Bronchial smooth muscle cell (primary cell): ENCODE measurements around the gene SEMA4D. TPM values are rescaled to one million over a fixed set of nuclear protein-coding genes. Genes with fewer than 3 reads are reported as not detected.

Source experiments
- total RNA-seq: library from RNA; depleted of rRNA; stranded (reverse); fragments of >200 nt; gene quantifications from 2 replicates; pipeline ENCODE4 v1.2.1, GENCODE V29; 2014

The SEMA4D gene, protein sequence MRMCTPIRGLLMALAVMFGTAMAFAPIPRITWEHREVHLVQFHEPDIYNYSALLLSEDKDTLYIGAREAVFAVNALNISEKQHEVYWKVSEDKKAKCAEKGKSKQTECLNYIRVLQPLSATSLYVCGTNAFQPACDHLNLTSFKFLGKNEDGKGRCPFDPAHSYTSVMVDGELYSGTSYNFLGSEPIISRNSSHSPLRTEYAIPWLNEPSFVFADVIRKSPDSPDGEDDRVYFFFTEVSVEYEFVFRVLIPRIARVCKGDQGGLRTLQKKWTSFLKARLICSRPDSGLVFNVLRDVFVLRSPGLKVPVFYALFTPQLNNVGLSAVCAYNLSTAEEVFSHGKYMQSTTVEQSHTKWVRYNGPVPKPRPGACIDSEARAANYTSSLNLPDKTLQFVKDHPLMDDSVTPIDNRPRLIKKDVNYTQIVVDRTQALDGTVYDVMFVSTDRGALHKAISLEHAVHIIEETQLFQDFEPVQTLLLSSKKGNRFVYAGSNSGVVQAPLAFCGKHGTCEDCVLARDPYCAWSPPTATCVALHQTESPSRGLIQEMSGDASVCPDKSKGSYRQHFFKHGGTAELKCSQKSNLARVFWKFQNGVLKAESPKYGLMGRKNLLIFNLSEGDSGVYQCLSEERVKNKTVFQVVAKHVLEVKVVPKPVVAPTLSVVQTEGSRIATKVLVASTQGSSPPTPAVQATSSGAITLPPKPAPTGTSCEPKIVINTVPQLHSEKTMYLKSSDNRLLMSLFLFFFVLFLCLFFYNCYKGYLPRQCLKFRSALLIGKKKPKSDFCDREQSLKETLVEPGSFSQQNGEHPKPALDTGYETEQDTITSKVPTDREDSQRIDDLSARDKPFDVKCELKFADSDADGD
- total RNA-seq, result under 0.01 and 0.09 TPM in 2 replicates

DNA sequence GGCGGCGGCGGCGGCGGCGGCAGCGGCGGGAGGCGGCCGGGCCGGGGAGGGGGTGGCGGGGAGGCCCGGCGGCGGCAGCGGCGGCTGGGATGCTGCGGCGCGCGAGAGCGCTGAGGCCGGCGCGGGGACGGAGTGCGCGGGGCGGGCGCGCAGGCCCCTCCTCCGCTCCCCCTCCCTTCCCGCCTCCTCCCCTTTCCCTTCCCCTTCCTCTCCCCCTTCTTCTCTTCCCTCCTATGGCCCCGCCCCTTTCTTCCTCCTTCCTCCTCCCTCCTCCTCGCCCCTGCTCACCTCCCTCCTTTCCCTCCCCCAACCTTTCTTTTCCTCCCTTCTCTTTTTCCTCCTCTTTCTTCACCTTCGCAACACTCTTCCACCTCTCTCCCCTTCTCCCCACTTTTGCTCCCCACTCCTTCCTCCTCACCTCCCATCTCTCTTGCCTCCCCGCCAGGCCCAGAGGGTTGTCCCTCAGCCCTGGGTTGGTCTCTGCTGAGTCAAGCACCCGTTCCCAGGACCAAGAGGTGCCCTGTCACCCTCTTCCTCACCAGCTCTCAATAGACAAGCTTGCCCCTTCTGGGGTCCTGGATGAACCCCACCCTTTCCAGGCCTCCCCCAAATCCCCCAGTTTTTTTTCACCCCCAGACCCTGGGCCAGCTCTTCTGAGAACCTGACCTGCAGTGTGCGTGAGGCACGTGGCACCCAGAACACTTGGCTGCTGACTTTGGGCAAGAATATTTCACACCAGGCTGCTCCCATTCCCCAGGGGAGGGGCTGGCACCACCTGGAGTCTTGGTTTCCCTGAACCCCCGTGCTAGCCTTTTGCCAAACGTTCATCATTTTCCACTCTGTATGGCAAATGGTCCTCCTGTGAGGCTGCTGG, at the start of gene SEMA4D:
SEMA4D (minus strand) TSS at position 136 of the 874 bp plus-strand sequence. CDS start 92,657 bp downstream, outside the sequence.

GRCh38 chr9:89318123-89319014, 179.5 kb downstream of the SEMA4D start, which contains the start of gene SECISBP2:
Gene SECISBP2, plus strand, starts transcription at chr9:89318500. Its CDS starts 77 bp downstream, at chr9:89318577.

Other genes starting within 250 kb of the SEMA4D start
- gene CKS2, start 186.9 kb downstream of the SEMA4D start, total RNA-seq, result 25.2 and 46.3 TPM in 2 replicates
- 21.8 and 22.3 TPM in 2 replicates for gene SECISBP2, start 179.6 kb downstream of the SEMA4D start, total RNA-seq
- 0.32 and 3.3 TPM in 2 replicates for gene GADD45G, start 106.9 kb upstream of the SEMA4D start, total RNA-seq